Activated CD8-positive, alpha-beta memory T cell treated with anti-CD3 and anti-CD28 coated beads for 4 hours (primary cell): Measurements from ENCODE around the gene PLOD3.
A peak's percentile ranks its signal among the peaks of the same experiment; 100 is the strongest.
"Not testable (repeated sequence)": the region's sequence is repeated elsewhere in the genome, so short reads cannot be mapped to it uniquely, and the experiment has no call there.

ENCODE experiments used
- DNase-seq, 2 donors: peaks; one replicate each; pipeline ENCODE4 v3.0.0-alpha.2; 2020; ENCODE audit warnings: low read depth in 2 of 2

Gene PLOD3, protein sequence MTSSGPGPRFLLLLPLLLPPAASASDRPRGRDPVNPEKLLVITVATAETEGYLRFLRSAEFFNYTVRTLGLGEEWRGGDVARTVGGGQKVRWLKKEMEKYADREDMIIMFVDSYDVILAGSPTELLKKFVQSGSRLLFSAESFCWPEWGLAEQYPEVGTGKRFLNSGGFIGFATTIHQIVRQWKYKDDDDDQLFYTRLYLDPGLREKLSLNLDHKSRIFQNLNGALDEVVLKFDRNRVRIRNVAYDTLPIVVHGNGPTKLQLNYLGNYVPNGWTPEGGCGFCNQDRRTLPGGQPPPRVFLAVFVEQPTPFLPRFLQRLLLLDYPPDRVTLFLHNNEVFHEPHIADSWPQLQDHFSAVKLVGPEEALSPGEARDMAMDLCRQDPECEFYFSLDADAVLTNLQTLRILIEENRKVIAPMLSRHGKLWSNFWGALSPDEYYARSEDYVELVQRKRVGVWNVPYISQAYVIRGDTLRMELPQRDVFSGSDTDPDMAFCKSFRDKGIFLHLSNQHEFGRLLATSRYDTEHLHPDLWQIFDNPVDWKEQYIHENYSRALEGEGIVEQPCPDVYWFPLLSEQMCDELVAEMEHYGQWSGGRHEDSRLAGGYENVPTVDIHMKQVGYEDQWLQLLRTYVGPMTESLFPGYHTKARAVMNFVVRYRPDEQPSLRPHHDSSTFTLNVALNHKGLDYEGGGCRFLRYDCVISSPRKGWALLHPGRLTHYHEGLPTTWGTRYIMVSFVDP

DNA sequence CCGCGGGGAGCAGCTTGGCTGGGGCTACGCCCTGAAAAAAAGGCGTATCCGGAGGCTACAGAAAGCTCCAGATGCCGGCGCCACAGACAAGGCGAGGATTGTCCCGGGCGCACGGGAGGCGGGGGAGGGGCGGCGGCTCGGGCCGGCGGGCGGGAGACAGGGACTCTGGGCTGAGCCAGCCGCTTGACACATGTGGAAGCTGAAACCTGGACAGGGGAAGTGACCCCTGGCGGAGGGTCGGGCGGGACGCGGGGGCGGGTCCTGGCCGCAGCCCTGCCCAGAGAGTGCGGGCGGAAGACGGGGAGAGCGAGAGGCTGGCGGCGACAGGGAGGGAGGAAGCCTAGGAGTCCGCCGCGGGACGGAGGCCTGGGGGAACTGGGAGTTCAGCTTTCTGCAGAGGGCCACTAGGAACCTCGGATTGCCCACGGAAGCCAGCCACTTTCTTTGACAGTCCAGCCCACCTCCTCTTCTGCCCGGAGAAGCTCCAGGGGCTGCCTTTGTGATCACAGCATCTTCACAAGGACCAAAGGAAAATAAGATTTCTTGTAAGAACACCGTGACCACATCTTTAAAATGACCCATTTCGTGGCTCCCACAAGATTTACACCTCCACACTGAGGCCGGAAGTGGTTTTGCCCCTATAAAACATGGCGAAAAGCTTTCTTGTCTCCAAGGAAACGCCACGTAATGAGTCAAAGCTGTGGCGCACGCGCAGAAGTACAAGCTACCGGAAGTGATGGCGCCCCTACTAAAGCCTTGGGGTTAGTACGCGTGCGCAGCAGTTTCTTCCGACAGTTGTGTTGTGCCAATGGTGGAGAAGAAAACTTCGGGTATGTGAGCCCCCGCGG, at the start of gene PLOD3, which contains the start of gene ZNHIT1:
Gene PLOD3 (minus strand): TSS at position 194 of the 848 bp plus-strand sequence. CDS start 307 bp downstream, outside the sequence.
Gene ZNHIT1 (plus strand): TSS at position 778 of the 848 bp plus-strand sequence. CDS start 31 bp downstream, at position 809.
- peak; percentile 94 to 95 for DNase-seq

DNA sequence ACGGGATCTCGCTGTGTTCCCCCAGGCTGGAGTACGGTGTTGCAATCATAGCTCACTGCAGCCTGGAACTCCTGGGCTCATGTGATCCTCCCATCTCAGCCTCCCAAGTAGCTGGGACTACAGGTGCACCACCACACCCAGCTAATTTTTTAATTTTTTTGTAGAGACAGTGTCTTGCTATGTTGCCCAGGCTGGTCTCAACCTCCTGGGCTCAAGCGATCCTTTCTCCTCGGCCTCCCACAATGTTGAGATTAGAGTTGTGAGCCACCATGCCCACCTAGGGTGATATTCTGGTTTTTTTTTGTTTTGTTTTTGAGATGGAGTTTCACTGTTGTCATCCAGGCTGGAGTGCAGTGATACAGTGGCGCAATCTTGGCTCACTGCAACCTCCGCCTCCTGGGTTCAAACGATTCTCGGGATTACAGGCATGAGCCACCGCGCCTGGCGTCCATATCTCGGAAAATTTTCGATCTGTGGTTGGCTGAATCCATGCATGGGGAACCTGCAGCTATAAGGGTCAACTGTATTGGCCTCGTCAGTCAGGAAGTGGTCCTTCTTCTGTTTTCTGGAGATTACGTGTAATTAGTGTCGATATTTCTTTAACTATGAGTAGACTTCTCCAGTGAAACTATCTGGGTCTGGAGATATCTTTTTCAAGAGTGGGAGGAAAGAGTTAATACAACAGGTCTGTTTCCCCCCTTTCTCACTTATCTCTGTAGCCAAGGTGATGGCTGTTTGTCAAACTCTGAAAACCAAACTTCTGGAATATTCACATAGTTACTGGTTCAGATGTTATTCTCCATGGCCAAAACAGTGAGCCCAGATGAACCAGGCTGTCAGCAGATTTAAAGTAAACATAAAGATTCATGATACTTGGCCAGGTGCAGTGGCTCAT, 48.5 kb upstream of the PLOD3 start:
- DNase-seq: no peak

DNA sequence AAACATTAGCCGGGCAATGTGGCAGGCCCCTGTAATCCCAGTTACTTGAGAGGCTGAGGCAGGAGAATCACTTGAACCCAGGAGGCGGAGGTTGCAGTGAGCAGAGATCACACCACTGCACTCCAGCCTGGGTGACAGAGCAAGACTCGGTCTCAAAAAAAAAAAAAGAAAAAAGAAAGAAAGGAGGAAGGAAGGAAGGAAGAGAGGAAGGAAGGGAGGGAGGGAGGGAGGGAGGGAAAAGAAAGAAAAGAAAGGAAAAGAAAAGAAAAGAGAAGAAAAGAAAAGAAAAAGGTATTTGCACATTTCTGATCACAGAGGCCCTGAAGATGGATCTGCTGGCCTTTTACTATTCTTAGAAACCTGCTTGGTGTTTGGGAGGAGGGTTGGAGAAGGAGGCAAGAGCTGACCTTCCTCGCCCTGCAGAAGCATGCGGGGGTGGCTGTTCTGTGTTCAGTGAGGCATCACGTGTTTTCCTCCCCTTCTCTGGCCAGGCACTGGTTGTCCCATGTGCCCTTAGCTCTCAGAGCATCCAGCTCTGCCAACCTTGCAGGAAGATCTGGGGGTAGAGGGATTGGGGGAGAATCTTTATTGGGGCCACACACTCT, 46.8 kb upstream of the PLOD3 start:
- DNase-seq: not testable (repeated sequence)

DNA sequence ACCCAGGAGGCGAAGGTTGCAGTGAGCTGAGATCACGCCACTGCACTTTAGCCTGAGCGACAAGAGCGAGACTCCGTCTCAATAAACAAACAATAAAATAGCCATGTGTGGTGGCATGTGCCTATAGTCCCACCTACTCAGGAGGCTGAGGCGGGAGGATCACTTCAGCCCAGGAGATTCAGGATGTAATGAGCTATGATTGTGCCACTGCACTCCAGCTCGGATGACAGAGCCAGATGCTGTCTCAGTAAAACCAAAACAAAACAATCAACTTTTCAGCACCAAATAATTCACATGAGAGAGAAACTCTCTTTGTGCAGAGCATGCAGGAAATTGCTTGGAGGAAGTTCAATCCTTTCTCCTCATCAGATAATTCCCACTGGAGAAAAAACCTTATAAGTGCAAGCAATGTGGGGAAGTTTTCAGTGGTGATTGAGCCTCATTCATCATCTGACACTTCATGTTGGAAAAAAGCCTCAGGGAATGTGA, 40.9 kb upstream of the PLOD3 start:
- DNase-seq: no peak

DNA sequence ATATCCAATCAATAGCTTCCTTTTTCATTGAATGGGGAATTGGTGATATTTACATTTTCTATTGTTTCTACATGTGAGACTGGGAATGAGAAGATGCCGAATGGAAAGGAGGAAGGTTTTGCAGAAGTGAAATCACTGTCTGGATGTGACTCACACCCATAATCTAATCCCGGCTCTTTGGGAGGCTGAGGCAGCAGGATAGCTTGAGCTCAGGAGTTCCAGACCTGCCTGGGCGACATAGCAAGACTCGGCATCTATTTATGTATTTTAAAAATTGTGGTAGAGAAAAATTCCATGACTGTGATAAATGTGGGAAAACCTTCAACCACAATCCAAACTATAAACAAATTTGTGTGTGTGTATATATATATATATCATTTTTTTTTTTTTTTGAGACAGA, 38.4 kb upstream of the PLOD3 start:
- DNase-seq: no peak

DNA sequence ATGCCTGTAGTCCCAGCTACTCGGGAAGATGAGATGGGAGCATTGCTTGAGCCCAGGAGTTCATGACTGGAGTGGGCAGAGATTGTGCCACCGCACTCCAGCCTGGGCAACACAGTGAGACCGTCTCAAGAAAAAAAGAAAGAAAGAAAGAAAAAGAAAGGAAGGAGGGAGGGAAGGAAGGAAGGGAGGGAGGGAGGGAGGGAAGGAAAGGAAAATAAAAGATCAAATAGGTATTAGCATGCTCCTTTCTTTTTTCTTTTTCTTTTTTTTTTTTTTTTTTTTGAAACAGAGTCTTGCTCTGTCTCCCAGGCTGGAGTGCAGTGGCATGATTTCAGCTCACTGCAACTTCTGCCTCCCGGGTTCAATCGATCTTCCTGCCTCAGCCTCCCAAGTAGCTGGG, 35.8 kb upstream of the PLOD3 start:
- DNase-seq: not testable (repeated sequence)

DNA sequence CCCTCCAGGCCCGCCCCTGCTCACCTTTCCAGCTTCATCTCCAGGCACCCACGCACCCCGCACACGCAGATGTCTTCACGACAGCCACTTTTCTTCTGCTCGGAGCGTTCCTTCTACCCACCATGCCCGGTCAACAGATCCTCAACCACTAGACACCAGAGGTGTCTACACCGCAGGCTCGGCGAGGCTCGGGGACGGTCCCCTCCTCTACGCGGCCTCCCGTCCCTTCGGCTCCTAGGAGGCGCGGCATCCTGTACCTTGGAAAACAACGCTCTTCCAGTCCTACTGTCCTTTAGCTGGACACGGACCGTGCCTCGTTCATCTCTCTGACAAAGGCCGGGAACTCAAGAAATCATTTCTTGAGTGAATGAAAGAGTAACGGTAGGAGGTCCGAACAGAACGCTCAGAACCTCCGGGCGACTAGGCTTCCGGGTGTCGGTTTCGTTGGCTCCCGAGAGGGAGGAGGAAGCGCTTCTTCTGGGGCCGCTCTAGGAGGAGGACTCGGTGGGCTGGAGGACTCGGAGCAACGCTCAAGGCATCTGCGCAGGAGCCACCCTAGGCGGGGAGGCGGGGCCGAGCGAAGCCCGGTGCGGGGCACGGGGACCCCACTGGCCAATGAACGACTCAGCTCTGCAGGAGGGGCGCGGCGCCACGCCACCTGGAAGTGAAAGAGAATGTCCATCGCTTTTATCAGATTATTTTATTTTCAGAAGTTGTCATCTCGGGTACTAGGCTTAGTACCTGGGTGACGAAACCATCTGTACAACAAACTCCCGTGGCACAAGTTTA, 34.7 kb upstream of the PLOD3 start:
- DNase-seq: peak; percentile 97

DNA sequence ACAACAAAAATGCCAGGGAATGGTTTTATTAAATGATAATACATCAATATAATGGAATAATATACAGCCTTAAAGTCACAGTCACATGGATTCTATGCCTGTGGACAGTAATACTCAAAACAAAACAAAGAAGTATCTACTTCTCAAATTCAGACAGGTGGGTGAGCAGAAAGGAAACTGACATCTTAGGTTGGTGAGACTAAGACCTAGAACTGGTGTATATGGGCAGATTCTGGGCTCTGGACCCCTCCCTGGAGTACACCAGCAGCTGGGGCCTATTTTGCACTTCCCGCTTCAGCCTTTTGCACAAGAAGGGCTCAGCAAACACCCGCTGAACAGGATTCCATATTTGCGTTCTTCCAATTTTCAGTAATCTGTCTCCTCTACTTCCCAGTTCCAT, 32.9 kb upstream of the PLOD3 start:
- no peak for DNase-seq

DNA sequence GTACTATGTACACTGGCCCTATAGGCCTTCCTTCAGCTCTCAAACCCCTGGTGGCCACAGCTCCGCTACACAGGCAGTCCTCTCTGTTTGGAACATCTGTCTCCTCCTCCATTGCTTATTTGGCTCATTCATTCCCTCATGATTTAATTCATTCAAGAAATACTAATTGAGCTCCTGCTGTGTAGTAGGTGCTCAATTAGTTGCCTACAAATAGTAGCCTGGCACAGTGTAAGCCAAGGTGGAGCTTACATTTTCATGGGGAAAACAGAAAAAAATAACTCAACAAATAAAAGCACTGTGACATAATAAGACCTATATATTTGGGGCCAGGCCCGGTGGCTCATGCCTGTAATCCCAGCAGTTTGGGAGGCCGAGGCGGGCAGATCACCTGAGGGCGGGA, 30.9 kb upstream of the PLOD3 start:
- DNase-seq: no peak

DNA sequence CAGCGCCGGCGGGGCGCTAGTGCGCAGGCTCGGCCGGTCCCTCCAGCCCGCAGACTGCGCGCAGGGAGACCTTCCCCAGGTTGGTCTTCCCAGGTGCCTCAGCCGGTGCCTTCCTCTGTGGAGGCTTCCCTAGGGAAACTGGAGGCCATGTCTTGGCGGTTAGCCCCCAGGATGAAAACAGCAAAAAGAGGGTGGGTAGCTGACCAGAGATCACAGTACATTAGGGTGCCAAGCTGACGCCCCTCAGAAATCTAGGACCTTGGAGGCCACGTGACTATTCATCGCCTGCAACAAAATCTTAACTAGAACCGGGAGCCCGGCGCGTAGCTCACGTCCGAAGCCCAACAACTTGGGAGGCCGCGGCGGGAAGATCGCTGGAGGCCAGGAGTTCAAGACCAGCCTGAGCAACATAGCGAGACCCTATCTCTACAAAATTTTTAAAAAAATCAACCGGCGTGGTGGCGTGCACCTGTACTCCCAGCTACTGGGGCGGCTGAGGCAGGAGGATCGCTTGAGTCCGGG, 27.8 kb upstream of the PLOD3 start:
- DNase-seq: no peak

DNA sequence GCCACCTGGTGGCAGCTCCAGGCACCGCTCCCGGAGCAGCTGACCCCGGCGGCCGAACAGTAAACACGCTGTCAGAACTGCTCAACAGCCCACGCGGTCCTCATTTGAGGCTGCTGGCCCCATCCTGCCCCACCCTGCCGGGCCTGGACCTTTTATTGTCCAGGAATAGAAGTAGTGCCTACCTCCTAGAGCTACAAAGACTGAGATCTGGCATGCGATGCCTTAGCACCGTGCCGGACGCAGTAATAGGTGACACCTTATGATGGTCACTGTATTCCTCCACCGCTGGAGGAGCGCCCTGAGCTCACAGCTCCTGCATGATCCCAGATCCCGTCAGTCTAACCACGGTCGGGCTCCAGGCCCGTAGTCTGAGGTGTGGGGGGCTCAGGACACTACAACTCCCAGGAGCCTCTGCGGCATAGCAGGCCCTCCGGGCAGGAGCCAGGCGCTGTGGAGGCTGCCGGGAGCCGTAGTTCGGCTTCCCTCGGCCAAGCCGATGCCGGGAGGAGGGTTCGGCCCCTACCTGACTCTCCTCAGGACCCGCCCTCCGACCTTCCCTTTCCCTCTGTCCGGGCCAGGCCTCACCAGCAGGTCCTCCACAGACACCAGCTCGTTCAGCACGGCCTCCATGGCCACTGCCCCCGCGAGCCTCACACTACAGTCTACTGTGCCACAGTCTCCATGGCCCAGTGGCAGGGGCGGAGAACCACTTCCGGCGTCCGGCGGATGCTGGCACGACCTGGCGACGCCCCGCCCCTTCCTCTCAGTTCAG, 27.2 kb upstream of the PLOD3 start, which contains the start of gene FIS1:
Gene FIS1 (minus strand): TSS at position 707 of the 772 bp plus-strand sequence. CDS start 77 bp downstream, at position 630.
- peak; percentile 78 to 86 for DNase-seq

DNA sequence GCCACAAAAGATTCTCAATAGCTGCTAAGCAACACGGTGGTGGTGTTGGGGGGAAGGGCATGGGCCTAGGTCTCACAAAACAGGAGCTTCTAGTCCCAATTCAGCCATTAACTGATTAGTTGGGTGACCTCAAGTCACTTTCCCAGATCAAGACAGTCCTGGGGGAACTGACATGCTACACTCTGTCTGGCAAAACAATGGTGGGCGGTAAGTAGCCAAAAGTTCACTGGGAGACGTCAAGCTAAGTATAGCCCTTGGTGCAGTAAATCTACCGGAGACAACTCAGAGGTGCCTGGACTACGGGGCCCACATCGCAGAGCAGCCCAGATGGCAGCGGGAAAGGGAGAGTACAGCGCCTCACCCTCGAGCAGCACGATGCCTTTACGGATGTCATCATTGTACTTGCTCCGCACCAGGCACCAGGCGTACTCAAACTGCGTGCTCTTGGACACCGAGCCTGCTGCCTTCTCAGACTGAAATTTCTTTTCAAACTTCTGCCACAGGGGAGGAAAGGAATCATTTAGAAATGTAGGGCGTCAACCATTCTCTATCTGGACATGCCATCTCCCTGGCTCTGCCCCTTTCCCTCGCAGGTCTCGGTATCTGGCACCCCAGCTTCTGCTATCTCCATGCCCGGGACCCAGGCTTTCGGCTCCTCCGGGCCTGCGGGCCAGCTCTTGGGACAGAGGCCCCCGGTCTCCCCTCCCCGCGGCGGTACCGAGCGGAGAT, 26.4 kb upstream of the PLOD3 start:
- no peak for DNase-seq

DNA sequence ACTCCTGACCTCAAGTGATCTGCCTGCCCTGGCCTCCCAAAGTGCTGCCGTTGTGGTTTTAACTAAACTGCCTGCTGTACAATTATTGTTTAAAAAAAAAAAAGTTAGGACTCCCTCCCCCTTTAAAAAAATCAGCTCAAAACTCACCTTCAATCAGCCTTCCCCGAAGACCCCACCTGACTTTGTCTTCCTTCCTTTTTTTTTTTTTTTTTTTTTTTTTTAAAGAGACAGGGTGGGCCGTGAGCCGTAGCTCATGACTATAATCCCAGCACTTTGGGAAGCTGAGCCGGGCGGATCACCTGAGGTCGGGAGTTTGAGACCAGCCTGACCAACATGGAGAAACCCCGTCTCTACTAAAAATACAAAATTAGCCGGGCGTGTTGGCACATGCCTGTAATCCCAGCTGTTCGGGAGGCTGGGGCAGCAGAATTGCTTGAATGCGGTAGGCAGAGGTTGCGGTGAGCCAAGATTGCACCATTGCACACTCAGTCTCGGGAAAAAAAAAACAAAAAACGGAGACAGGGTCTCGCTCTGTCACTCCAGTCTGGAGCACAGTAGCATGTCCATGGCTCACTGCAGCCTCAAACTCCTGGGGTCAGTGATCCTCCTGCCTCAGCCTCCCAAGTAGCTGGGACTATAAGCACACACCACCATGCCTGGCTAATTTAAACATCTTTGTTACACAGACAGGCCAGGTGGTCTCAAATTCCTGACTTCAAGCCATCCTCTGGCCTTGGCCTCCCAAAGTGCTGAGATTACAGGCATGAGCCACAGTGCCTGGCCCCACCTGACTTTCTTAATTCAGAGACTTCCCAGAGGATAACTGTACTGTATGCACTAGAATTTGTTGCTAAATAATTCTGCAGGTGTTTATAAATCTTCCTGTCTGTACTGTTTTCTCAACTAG, 24.3 kb upstream of the PLOD3 start:
- no peak for DNase-seq

DNA sequence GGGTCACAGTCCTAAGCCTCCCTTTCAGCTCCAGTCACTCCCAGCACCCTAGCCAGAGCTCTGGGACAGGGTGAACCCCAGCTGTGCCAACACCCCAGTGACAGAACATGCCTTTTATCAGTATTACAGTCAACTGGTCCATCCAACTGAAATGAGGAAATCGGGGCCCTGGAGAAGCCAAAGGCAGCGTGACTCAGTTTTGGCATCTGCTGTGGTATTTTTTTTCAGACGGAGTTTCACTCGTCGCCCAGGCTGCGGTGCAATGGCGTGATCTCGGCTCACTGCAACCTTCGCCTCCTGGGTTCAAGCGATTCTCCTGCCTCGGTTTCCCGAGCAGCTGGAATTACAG, 23.6 kb upstream of the PLOD3 start:
- no peak for DNase-seq

DNA sequence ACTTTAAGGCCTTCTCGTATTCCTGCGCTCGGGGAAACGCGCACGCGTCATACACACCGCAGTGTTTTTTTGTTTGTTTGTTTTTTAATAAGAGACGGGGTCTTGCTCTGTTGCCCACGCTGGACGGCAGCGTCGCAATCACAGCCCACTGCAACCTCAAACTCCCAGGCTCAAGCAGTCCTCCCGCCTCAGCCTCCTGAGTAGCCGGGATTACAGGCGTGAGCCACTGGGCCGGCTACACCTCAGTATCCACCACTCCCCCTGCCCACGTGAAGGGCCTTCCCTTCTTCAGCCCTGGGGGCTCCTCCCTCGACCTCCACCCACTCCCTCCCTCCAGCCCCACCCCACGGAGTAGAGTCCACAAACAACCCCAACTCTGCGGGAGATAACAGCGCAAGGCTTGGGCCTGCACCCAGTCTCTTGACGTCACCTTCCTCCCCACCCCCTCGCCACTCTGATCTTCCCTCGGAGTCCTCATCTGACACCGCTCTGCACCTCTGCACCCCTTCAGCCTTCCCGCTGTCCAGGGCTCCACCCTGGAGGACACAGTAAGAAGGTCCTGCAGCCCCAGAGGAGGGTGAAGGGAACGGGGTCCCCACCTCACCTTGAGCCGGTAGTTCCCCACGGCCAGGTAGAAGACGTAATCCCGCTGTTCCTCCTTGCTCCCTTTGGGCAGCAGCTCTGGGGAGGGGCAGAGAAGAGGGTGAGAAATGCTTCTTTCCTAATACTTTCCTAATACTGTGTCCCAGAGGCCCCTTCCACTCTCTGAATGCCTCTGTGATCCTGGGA, 23.0 kb upstream of the PLOD3 start:
- DNase-seq: no peak

DNA sequence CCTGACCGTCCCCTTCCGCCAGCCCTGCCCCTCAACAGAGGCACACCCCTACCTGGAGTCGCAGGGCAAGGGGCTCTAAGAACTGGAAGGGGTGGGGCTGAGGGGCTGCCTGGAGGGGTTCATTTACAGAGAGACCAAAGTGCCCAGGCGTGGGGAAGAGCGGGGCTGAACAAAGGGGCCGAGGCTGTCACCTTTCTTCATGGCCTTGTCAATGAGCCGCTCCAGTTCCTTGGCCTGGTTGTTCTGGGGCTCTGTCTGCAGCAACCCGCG, 22.5 kb upstream of the PLOD3 start:
- DNase-seq: no peak
